NCI-H748 (cell line): Measurements from ENCODE around the gene ITPR3.
A peak's percentile ranks its signal among the peaks of the same experiment; 100 is the strongest.

Experiments used
- DNase-seq: peaks from one replicate; lab custom pipeline; 2025; ENCODE audit not compliant: unreplicated experiment; lab: John Stamatoyannopoulos, UW

ITPR3 gene

DNA sequence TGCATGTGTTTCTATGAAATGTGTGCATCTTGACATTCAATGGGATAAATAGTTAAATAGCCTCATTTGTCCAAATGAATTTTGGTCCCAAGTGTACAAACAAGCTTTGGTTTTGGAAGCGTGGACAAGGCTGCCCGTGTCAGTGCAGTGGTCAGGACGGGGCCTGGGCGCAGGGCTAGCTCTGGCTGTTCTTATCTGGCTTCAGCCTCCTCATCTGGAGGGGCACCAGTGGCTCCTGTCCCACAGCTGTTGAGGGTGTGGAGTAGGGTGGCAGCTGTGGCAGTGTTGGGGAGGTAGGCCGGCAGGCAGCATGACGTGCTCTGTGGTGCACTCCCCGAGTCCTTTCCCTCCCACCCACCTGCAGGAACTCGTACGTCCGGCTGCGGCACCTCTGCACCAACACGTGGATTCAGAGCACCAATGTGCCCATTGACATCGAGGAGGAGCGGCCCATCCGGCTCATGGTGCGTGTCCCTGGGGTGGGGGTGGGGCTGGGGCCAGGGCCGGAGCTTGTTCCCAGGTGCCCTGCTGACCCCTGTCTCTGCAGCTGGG, 43.5 kb downstream of the ITPR3 start:
- no peak for DNase-seq

DNA sequence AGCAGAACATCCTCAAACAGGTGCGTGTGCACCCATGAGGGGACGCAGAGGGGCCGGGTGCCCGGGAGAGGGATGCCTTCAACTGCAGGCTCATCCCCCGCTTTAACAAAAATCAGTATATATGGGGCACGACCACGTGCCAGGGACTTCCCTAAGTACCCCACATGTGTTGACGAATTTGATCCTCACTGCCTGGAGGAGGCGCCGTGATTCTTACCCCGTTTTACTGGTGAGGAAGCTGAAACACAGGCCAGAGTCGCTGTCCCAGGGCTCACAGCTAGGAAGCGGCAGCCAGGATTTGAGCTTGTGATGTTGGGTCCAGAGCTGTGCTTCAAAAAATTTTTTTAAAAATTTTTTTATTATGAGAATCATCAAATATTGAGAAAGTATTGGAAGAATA, 44.8 kb downstream of the ITPR3 start:
- DNase-seq, result no peak

DNA sequence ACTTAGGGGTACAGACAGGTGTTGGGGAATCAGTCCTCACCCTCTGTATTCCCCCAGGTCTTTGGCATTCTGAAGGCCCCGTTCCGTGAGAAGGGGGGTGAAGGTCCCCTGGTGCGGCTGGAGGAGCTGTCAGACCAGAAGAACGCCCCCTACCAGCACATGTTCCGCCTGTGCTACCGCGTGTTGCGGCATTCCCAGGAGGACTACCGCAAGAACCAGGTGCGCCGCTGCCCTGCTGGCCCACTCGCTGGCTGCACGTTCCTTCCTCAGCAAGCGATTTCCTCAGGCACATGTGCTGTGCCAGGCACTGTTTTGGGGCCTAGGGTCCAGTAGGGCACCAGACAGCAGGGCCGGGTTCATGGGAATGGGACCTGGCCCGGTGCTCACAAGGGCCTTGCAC, 46.0 kb downstream of the ITPR3 start:
- DNase-seq, result no peak

DNA sequence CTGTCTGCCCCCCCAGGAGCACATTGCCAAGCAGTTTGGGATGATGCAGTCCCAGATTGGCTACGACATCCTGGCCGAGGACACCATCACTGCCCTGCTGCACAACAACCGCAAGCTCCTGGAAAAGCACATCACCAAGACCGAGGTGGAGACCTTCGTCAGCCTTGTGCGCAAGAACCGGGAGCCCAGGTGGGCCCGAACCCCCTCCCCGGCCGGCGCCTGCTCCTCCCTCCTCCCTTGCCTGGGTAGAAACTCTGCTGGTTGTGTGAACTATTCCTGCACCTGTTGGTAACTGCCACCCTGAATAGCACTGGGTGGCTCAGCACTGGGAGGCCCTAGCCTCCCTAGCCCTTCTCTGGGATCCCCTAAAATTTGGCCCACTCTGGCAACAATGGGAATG, 46.7 kb downstream of the ITPR3 start:
- no peak for DNase-seq

- no peak for DNase-seq
Observed at GRCh38 chr6:33668328-33668727, 47.2 kb downstream of the ITPR3 start.

- peak; percentile 26 for DNase-seq
Observed at GRCh38 chr6:33668914-33669313, 47.8 kb downstream of the ITPR3 start.

GRCh38 chr6:33670086-33670660, 49.1 kb downstream of the ITPR3 start:
- DNase-seq, result no peak

GRCh38 chr6:33670971-33671743, 50.0 kb downstream of the ITPR3 start:
- no peak for DNase-seq

DNA sequence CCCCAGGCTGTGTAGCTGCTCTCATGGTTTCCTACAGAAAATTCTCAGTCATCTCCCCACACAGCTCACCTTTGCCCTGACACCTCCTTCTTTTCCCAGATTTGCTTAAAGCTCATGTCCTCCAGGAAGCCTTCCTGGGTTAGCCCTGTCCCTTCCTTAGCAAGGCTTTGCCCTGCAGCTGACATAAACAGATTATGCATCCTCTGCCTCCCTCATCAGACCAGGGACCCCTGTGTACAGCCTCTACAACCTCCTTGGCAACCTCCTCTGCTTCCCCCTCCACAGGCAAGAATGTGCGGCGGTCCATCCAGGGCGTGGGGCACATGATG, 50.6 kb downstream of the ITPR3 start:
- no peak for DNase-seq

DNA sequence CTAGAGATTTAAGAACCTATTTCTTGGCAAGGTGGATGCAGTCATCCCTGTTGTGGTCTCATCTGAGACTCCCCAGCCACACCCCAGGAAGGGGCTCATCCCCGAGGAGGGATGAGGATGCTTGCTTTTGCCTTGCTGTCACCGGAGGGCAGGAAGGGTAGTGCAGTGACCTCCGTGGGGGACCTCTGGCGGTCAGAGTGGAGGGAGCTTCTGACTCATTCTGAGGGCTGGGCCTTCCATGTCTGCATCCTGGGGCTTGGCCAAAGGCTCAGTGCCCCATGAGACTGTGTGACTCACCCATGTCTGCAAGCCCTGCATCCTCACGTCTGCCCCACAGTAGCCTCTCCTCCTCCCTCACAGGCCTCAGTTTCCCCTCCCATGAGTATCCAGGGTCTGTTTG, 51.7 kb downstream of the ITPR3 start:
- DNase-seq, result no peak

GRCh38 chr6:33673851-33674250, 52.7 kb downstream of the ITPR3 start:
- no peak for DNase-seq

DNA sequence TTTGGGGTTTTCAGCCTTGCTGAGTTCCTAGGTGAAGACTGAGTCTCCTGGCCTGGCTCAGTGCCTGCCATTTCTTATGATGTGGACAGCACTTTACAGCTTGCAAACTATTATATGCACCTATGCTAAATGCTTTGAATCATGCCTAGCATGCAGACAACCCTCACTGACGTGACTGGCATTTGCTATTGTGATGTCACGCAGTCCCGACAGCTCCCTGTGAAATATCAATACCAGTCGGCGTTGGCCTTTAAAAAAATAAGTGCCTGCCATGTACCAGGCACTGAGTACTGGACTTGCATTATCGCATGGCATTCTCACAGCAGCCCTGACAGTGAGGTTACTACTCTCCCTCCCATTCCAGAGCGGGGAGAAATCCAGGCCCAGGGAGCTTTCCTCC, 54.8 kb downstream of the ITPR3 start:
- no peak for DNase-seq

GRCh38 chr6:33676416-33677142, 55.5 kb downstream of the ITPR3 start:
- no peak for DNase-seq

DNA sequence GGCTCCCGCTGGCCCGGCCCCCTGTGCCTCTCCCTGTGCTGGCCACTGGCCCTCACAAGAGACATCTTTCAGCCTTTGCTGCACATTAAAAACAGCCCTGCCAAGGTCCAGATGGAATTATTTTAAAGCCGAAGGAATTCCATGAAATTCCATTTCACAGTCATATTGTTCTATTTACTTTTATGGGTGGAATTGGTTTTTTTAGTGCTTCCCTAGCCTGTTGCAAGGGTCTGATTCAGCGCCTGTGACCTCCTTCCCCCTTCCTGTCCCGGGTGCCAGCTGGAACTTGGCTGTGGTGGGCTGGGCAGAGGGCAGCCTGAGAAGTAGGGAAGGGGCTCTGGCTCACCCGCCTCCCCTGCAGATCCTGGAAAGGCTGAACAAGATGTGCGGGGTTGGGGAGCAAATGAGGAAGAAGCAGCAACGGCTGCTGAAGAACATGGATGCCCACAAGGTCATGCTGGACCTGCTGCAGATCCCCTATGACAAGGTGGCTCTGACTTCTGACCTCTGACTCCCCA, 56.1 kb downstream of the ITPR3 start:
- DNase-seq, result no peak

DNA sequence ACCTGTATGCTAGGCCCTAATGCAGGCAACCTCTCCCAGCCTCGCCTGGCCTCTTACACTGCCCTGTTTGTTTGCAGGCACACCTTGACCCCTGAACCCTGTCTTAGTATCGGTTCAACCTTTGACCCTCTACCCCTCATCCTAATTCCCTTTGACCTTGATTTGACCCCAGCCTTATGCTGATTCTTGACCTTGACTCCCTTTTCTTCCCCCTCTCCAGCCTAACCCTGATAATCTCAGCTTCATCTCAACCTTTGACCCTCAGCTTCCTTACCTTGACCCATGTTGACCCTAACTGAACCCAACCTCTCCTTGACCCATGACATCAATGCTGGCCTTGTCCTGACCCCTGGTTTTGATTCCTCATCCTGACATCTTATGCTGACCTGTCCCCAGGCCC, 56.6 kb downstream of the ITPR3 start:
- no peak for DNase-seq

- DNase-seq, result no peak
Observed at GRCh38 chr6:33678233-33678931, 57.3 kb downstream of the ITPR3 start.

DNA sequence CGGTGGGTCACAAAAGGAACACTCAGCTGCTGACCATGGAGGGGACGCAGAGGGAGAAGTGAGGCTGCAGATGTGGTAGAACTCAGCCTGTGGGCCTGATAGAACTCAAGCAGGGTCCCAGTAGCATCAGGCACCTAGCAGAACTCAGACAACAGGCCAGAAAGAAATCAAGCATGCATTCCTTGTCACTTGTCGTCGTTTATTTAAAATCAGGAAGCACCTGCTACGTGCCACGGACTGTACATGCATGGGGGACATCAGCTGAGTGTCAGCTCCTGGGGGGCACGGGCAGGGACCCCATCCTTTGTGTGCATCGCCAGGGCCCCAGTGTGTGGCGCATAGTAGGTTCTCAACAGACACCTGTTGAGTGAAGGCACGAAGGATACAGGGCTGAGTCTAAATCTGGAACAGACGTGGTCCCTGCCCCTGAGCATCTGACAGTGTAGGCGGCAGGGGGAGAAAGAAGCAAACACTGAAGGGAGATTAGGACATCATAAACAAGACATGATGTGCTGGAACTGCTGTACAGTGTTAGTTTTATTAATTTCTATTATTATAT, 57.9 kb downstream of the ITPR3 start:
- no peak for DNase-seq

DNA sequence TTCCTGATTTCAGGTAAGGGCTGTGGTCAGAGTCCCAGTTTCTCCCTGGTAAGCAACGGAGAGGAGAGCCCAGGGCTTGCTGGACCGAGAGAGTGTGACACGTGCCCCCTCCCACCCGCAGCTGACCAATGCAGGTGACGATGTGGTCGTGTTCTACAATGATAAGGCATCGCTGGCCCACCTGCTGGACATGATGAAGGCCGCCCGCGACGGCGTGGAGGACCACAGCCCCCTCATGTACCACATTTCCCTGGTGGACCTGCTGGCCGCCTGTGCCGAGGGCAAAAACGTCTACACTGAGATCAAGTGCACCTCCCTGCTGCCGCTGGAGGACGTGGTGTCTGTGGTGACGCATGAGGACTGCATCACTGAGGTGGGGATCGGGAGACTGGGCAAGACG, 58.6 kb downstream of the ITPR3 start:
- DNase-seq, result no peak

GRCh38 chr6:33682341-33682740, 61.2 kb downstream of the ITPR3 start:
- DNase-seq, result no peak

DNA sequence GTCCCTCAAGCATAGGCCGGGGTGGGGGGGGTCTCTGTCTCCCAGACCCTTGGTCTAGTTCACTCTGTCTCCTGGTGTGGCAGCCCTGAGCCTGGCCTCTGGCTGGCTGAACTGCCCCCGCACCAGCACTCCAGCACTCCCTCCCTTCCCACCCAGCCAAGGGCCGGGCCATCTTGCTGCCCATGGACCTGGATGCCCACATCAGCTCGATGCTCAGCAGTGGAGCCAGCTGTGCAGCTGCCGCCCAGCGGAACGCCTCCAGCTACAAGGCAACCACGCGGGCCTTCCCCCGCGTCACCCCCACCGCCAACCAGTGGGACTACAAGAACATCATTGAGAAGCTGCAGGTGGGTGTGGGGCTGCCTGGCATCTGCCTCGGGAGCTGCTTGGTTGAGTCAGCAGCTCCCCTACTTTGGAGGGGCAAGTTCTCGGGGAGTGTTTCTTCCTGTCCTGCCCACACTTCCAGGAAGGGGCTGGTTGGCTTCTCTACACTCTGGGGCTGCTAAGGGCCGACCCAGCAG, 62.0 kb downstream of the ITPR3 start:
- no peak for DNase-seq
